Left forelimb (tissue), 1 donor: ENCODE measurements around the gene IL24.
A peak's percentile ranks its signal among the peaks of the same experiment; 100 is the strongest.
"Not testable (repeated sequence)": the region's sequence is repeated elsewhere in the genome, so short reads cannot be mapped to it uniquely, and the experiment has no call there.

Experiments used
- DNase-seq: peaks from one replicate; pipeline ENCODE4 v3.0.0-alpha.2; 2018; ENCODE audit warnings: low spot score

Gene IL24

DNA sequence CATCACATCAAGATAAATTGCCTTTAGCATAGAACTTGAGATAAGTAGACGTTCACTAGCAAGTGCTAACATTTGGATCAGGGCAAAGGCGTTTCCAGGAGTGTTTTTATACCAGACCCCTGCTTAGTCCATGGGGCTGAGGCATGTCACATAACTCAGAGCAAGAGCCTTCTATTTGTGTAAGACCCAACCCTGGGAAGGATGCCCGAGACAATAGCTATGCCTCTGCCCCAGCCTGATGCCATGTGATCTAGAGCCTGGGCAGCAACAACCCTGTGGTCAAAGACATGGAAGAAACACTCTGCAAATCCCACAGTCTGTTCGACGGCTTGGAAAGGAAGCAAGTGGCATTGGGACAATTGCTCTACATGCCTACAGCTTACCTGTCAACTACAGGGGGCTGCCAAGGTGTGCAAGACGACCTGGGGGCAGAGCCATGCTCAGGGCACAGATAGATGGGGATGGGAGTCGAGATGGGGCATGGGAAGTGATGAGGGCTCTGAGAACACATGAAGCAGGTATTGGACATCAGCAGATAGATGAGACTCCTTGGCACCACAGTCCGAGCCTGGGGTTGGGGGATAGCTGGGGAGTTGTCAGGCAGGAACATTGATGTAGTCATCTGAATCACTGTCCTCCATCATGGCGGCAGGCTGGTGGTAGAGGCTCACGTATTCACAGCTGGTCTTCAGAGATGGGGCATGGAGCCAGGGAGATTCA lies 7.3 kb downstream of the IL24 start:
- no peak for DNase-seq

DNA sequence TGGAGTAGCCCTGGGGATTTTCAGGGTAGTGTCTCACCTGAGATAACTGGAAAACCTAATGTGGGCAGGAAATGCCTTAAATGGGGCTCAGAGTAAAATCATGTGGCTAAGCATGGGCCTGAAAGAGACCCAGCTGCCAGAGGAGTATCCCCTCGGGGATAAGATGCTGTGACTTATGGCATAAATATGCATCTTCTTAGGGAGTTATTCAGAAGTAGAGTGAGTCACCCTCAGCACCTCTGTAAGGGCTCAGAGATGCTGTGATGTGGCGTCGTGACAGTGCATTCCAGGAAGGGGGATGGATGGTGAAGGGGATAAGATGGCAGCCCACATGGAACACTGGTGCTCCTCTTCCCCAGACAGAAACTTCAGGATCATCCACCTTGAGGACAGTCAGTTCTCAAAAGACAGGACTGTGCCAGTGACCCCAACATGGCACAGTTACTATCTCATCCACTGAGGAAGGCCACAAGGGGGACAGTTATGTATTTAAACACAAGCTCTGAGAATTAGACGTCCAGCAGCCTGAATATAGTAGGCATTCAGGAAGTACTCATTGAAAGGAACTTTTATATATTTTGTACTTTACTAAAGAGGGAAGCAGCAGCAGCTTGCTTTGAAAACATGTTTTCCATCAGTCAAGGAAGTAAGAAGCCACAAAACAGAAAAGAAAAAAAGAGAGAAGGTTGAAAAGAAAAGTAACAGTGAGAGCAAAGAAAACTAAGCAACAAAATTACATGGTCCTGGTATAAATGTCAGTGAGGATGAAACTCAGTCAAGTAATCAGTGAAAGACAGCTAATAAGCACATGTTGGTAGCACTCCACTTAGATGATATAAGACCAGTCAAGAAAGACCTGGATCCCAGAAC lies 8.3 kb downstream of the IL24 start:
- DNase-seq, result no peak

DNA sequence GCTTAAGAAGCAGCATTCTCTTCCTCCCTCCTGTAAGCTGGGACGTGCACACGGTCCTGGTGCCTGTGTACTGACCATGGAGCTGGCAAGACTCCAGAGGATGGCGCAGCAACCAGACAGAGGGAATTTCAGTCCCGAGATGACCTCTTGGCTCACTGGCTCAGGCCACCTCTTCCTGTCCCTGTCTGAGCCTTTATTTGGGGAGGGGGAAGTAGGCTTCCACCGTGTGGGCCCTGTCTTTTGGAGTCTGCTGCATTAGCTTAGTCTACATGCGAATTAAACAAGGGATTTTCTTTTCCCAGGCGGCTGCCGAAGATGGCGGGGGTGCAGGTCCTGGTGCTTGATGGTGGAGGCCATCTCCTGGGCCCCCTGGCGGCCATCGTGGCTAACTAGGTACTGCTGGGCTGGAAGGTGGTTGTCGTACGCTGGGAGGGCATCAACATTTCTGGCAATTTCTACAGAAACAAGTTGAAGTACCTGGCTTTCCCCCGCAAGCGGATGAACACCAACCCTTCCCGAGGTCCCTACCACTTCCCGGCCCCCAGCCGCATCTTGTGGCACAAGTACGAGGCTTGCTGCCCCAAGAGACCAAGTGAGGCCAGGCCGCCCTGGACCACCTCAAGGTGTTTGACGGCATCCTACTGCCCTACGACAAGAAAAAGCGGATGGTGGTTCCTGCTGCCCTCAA lies 10.2 kb downstream of the IL24 start:
- no peak for DNase-seq

DNA sequence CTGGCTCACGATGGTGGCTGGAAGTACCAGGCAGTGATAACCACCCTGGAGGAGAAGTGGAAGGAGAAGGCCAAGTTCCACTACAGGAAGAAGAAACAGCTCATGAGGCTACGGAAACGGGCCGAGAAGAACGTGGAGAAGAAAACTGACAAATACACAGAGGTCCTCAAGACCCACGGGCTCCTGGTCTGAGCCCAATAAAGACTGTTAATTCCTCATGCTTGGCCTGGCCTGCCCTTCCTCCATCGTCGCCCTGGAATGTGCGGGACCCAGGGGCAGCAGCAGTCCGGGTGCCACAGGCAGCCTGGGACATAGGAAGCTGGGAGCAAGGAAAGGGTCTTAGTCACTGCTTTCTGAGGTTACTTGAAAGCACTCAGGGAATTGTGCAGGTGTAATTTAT lies 10.8 kb downstream of the IL24 start:
- DNase-seq, result no peak

DNA sequence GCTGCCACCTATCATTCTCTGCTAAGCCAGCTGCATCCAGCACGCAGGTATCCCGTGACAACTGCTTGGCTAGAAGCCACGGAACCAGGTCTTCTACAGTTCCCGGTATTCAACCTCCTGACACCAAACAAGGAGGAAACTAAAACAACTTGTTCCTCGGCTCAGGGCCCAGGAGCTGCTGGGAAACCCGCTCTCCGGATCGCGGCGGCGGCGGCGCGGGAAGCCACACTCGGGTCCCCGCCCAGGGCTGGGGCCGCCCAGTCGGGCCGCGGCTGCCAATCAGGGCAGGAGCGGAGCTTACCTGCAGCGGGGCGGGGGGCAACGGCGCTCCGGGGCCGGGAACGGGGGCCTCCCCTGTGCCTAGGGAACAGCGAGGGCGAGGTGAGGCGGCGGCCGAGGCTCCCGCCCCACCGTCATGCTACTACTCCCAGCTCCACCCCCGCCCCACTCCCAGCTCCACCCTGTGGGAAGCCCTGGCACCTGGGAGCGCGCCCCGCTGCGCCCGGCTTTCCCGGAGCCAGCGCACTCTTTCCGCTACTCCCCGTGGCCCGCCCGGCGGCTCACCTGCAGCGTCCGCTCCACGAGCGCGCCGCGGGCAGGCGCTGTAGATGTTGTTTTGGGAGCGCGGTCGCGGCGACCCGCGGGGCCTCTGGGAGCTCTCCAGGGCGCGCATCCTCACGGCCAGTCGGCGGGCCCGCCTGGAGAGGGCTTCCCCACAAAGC lies 12.1 kb downstream of the IL24 start:
- DNase-seq, result no peak

DNA sequence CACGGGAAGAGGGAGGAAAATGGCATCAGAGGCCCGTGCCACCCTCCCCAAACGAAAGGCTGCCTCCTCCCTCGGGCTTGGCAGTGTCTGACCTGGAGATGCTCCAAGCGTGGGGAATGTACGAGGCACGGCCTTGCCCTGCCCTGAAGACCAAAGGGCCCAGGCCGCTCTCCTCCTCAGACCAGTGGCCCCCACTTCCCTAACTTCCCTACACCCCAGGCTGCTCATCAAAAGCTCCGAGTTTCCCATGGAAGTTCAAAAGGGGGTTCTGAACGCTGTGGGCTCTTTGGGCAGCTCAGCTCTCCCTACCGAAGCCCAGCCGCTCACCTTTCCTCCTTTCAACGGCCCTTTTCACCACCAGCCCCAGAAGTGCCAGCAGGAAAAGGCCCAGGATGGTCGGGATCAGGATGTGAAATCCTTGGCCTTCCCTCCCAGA lies 12.7 kb downstream of the IL24 start:
- DNase-seq, result no peak

DNA sequence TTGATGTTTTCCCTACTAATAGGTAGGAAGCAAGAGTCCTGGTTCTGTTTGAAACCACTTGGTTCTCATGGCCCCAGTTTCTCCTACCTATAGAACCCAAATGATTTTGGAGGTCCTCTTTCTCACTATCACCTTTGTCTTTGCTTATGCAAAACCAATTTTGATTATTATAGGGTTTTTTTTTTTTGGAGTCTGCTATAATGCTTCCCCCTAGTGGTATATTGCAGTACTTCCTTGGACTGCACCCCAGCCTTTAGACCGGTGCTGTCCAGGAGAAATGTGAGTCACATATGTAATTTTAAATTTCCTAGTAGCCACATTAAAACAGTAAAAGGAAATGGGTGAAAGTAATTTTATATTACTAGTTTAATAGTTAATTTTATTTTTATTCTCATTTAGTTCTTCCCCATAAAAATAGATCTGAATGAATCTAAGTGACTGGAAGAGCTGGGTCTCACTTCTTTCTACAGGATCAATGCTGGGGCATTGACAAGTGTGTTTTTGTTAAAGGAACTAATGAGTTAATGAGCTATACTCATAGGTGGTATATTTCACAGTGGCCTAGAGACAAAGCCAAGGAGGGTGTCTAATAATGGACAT lies 13.9 kb downstream of the IL24 start:
- no peak for DNase-seq

DNA sequence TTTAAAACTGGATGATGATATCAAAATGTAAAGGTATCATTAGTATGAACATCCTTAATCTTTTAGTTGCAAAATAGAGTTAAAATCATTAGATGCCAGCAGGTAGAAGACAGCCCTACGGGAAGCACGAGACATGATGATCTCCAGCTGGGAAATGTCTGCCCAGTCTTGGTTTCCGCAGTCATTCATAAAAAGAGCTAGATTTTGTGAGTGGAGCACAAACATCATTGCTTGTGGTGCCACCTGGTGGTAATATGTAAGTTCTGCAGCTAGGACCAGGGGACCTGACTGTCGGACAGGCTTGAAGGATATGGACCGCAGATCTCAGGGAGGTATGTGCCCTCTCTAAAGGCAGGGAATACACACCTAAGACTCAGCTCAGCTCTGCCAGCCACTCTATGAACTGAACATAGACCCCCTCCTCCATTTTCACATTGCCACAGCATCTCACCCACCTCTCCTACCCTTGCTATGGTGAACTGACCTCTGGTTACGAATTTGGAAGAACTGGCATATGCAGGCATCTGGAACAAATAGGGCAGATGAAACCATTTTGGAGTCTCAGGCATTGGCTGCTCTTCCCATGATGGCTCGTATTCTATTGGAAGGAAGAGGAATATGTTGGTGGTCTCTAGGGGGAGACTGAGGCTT lies 15.3 kb downstream of the IL24 start:
- peak; percentile 75 for DNase-seq

DNA sequence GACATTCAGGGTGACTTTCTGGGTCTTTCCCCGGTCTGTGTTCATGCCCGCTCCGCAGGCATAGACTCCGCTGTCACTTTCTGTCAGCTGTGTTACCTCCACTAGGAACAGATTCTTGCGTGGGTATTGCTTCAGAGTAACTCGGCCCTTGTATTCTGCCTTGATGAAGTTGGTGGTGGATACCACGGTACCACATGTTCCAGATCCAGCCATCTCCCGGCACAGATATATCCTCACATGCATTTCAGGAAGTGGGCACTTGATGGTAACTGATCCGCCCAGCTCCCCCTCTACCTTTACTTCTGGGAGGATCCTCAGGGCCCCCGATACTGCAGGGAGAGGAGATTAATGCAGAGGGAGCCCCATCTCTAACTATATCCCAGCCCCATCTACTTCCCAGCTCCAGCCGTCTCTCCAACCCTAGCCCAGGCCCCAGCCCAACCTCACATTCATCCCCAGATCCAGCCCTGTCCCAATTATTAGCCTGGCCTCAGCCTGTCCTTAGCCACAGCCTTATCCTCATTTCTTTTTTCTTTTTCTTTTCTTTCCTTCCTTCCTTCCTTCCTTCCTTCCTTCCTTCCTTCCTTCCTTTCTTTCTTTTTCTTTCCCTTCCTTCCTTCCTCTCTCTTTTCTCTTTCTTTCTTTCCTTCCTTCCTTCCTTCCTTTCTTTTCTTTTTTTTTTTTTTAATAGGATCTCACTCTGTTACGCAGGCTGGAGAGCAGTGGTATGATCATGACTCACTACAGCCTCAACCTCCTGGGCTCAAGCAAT lies 16.7 kb downstream of the IL24 start:
- DNase-seq, result no peak

DNA sequence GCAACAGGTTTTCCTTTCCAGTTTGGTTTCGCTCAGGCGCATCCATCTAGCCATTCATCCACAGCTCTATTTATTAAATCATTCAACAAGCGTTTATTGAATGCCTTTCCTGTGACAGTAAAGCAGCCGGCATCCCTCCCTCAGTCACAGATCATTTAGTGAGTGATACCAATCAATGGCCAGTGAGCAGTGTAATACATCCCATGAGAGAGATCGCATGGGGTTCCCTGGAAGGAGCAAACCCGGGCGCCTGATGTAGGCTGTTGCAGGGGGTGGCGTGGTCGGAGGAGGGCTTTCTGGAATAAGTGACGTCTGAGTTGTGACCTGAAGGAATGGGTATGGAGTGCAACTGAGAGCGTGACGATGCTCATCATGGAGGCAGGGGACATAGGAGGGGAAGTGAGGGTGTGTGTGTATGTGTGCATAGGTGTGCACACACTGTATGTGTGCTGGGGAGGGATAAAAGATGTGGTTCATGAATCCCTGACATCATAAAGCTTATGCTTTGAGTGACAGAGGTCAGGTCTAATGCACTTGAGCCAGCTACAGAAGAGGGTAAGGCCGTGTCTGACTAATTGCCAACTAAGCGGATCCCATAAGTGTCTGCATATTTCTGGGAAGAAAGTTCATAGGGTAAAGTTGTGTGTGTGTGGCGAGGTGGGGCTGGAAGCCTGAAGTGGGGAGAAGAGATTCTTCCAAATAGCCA lies 17.9 kb downstream of the IL24 start:
- DNase-seq, result no peak

DNA sequence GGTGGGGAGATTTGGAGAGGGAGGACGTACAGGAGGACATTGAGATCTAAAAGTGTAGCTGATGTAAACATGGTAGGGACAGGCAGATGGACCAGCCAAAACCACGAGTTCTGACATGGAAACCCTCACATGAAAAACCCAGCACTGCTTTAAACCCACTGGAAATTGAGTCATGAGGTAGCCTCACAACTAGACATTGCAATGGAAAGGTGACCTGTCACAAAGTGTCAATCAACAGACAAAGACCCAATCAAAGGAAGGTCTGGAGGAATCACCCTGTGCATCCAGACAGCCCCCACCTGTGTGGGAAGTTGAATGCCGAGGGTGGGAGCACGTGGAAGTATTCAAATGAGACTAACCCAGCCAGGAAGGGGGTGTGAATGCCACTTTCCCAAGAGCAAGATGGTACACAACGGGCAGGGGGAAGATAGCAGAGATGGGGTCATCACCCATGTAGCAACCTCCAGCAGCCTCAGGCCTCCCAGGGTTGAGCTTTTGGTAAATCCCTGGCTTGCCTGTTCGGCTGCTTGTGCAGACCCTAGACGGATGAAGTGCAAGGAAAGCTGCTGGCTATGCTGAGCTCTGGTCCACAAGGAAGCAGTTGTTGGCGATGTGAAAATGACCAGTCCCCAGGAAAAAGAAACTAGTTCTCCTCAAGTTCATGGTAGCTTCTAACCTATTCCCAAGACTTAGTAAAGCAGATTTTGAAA lies 18.9 kb downstream of the IL24 start:
- no peak for DNase-seq

DNA sequence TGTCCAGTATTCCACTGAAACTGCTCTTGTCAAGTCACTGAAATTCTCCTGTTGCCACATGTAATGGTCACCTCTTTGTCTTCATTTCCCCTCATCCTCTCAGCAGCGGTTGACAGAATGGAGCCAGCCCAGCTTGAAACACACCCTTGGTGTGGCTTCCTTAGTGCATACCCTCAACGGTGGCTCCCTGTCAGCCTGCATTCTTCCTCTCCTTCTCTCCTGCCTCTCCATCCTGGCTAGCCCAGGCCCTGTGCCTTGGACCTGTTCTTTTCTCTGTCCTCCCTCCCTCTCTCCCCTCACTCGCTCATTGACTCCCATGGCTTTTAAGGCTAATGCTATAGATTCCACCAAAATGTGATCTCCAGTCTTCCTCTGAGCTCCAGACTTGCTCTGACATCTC lies 20.8 kb downstream of the IL24 start:
- DNase-seq, result no peak

DNA sequence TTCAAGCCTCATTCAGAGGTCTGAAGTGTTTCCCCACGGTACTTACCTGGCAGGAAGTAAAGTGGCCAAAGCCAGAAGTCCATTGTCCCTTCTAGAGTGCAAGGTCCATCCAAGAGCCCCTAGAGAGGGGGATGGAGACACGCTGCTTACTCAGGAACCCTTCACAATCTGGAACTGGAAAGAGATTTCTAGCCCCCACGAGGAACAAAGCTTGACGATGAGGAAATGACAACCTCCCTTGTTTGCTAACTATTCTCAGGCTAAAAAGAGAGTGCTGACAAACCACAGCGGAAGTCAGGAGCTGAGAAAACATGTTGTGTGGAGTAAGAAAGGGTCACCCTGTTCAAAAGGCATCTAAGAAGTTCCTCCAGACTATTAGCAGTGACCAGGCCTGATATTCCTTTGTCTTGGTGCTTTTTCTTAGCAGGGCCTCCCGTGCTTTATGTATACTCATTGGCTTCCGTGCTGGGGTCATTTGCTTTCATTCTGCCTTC lies 24.6 kb downstream of the IL24 start, which contains the start of gene FCMR:
Gene FCMR (minus strand): TSS at position 170 of the 494 bp plus-strand sequence. CDS start 87 bp downstream, at position 83.
- no peak for DNase-seq

DNA sequence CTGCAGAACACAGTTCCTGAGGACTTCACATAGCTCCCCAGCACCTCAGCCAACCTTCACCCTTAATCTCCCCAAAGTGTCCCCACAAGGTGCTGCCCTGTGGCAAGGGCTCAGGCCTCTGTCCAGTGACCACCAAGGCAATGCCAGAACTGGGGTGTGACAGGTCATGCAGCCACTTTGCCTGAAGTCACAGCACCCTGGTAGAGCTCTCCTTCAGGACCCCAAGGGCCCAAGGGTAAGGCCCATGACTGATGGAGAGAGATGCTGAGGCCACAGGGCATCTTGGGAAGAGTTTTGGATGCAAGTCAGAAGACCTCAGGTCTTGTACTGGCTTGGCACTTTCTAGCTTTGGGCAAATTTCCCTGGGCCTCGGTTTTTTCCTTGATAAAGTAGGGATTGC lies 25.3 kb downstream of the IL24 start:
- DNase-seq, result no peak

DNA sequence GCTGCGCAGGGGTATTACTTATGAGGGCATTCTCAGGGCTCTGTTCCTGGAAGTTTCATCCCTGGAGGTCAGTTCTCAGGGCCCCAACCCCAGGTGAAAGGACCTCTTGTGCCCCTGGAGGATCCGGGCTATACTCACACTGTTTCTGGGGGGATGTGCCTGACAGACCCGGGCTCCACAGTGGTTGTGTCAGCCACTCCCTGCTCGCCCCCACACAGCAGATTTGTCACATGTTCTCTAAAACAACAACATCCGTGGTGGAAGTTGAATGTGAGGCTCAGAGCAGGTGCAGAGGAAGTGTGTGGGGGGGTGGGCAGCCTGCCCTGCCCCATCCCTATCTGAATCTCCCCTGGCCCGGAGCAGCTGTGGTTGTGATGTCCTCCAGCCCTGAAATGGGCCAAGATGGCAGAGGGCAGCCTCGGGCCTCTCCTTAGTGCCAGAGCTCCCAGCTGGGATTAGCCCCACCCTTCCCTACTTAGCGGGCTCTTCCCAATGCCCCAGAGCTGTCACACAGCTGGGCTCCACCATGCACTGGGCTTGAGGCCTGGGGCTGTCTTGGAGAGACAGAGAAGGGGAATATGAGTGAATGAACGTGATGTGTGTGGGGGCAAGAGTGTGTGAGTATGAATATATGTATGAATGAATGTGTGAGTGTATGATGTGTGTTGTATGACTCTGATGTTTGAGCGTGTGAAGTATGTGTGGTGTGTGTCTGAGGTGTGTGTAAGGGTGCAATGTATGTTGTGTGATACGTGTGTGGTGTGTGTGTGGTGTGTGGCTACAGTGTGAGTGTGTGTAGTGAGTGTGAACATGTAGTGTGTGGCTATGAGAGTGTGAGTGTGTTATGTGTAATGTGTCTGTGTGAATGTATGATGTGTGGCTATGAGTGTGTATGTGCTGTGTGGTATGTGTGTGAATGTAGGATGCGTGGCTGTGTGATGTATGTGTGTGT lies 26.0 kb downstream of the IL24 start:
- DNase-seq, result no peak

DNA sequence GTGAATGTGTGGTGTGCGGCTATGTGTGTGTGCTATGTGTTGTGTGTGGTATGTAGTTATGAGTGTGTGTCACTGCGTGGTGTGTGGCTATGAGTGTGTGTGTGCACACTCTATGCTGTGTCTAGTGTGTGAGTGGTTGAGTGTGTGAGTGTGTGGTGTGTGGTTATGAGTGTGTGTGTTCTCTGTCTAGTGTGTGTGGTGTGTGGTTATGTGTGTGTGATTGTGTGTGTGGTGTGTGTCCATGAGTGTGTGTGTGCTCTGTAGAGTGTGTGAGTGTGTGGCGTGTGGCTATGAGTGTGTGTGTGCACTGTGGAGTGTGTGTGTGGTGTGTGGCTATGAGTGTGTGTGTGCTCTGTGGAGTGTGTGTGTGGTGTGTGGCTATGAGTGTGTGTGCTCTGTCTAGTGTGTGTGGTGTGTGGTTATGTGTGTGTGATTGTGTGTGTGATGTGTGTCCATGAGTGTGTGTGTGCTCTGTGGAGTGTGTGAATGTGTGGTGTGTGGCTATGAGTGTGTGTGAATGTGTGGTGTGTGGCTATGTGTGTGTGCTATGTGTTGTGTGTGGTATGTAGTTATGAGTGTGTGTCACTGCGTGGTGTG lies 26.8 kb downstream of the IL24 start:
- not testable (repeated sequence) for DNase-seq

DNA sequence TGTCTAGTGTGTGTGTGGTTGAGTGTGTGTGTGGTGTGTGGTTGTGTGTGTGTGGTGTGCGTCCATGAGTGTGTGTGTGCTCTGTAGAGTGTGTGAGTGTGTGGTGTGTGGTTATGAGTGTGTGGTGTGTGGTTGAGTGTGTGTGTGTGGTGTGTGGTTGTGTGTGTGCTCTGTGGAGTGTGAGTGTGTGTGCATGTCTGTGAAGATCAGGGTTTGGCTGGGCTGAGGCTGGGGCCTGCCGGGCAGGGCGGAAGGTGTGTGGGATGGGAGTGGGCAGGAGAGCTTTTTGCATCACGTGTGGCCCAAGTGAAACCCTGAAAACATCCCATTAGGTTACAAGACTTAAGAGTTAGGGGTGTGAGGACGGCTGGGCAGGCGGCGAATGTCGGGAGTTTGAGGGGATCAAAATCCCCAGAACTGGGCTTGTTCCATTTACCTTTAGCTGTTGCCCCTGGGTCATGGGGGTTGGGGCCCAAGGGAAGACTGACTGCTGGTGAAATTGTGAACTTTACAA lies 27.4 kb downstream of the IL24 start:
- no peak for DNase-seq
